Upper lobe of left lung (tissue), 6 donors: ENCODE data around the gene ELOF1. TPM values are rescaled to one million over a fixed set of nuclear protein-coding genes. Genes with fewer than 3 reads are reported as not detected.

Experiments
- ATAC-seq, 2 donors: fragments of 200-7000 bp; cut with Tn5 transposase; one replicate each; pipeline ENCODE4 v1.9.1; 2022; ENCODE audit warnings: mild to moderate bottlenecking in 2 of 2, moderate library complexity in 2 of 2; ENCODE audit not compliant: low FRiP score in 2 of 2
- DNase-seq, 2 donors: peaks; one replicate each; pipeline ENCODE4 v3.0.0-alpha.2; 2019 to 2020
- H3K27ac ChIP-seq, 4 donors: fragments of 200-600 bp; sonication (generic); one replicate each; pipeline ENCODE4 v1.5.1; 2016 to 2019
- H3K27me3 ChIP-seq, 4 donors: fragments of 200-600 bp; sonication (generic); one replicate each; pipeline ENCODE4 v1.5.1; 2017 to 2019
- H3K36me3 ChIP-seq, 4 donors: fragments of 200-600 bp; sonication (generic); one replicate each; pipeline ENCODE4 v1.5.1; 2016 to 2019
- H3K4me1 ChIP-seq, 4 donors: fragments of 200-600 bp; sonication (generic); one replicate each; pipeline ENCODE4 v1.5.1; 2018 to 2019
- H3K4me3 ChIP-seq, 4 donors: fragments of 200-600 bp; sonication (generic); one replicate each; pipeline ENCODE4 v1.5.1; 2017 to 2019; ENCODE audit warnings: mild to moderate bottlenecking in 2 of 4, moderate library complexity in 1 of 4
- H3K9me3 ChIP-seq, 4 donors: fragments of 200-600 bp; sonication (generic); one replicate each; pipeline ENCODE4 v1.5.1; 2018 to 2019
- EP300 ChIP-seq, 4 donors: sonication (generic); formaldehyde crosslinking; IDR thresholded peaks; one replicate each; pipeline ENCODE4 v1.5.1; 2017; ENCODE audit warnings: antibody characterized with exemption in 4 of 4, control low read depth in 2 of 4
- POLR2A ChIP-seq, 4 donors: fragments of 450-650 bp; IDR thresholded peaks; one replicate each; pipeline ENCODE4 v1.5.1; 2016 to 2017; ENCODE audit warnings: antibody characterized with exemption in 4 of 4, mild to moderate bottlenecking in 2 of 4
- POLR2AphosphoS5 ChIP-seq, 2 donors: sonication (generic); formaldehyde crosslinking; IDR thresholded peaks; one replicate each; pipeline ENCODE4 v1.5.1; 2017; ENCODE audit warnings: antibody characterized with exemption in 2 of 2
- WGBS, 2 donors: methylation state at CpG; one replicate each; pipeline ENCODE4 v1.1.5; 2017 to 2018; 5-methylcytosine and 5-hydroxymethylcytosine counted together
- total RNA-seq, 6 donors: library from RNA; depleted of rRNA in 4 of 6; stranded (reverse); fragments of >200 nt in 4 of 6; gene quantifications; one replicate each; pipeline versions ENCODE4 v1.1.0 to v1.2.1, GENCODE V29; 2016 to 2021
- TF ChIP-seq, protein P1 (sequence below), 6 experiments: fragments of 450-650 bp in 4 of 6; fragments of 200-600 bp in 2 of 6; sonication (generic) in 2 of 6; IDR thresholded peaks; one replicate each; pipeline ENCODE4 v1.5.1; 2016 to 2019; ENCODE audit warnings: antibody characterized with exemption in 6 of 6
- donor health status: DM: no; HTN: no; CAD: no; lungs with moderate emphysema.
- donor health status: DM: no; HTN: yes; CAD: no; lungs with severe emphysema.

The ELOF1 gene
- total RNA-seq, 6 donors from 2014 or later, result 21.0 to 58.3 (median 42.9) TPM

DNA sequence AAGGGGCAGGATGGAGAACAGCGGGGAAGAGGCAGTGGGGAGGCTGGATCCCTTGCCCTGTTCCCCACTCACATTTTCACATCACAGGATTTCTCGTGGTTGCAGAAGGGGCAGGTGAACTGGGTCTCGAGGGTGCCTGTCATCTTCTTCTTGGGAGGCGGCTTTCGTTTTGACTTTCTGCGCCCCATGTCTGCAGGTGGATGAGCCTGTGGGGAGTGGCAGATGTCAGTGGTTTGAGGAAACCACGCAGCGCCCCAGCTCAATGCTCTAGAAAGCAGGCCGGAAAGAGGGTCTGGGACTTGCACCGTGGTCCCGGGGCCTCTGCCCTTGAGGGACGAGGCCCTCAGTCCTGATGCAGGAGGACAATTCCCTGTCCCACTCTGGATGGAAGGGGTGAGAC, 4.9 kb downstream of the ELOF1 start:
- H3K4me3 ChIP-seq, result no peak overlapping the region
- ATAC-seq (no peak), DNase-seq (no peak)
- H3K9me3 ChIP-seq, result no peaks in the 10 kb centered on the region
- H3K27me3 ChIP-seq, result no peaks in the 10 kb centered on the region
- peaks cover 11 to 15% (median 13%) of the 10 kb centered on the region in 4 donors for H3K4me1 ChIP-seq
- TF ChIP-seq POLR2A (IDR thresholded peaks at IDR 0.05), result no peak
- TF ChIP-seq POLR2AphosphoS5 (IDR thresholded peaks at IDR 0.05), result no peak
- no peak for TF ChIP-seq EP300 (IDR thresholded peaks at IDR 0.05)
- TF ChIP-seq, protein P1, sequence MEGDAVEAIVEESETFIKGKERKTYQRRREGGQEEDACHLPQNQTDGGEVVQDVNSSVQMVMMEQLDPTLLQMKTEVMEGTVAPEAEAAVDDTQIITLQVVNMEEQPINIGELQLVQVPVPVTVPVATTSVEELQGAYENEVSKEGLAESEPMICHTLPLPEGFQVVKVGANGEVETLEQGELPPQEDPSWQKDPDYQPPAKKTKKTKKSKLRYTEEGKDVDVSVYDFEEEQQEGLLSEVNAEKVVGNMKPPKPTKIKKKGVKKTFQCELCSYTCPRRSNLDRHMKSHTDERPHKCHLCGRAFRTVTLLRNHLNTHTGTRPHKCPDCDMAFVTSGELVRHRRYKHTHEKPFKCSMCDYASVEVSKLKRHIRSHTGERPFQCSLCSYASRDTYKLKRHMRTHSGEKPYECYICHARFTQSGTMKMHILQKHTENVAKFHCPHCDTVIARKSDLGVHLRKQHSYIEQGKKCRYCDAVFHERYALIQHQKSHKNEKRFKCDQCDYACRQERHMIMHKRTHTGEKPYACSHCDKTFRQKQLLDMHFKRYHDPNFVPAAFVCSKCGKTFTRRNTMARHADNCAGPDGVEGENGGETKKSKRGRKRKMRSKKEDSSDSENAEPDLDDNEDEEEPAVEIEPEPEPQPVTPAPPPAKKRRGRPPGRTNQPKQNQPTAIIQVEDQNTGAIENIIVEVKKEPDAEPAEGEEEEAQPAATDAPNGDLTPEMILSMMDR (IDR thresholded peaks at IDR 0.05), result no peak
- no peak overlapping the region for H3K27ac ChIP-seq
- 73 to 89% methylated on average over 6 to 12 of the region's 12 CpGs for WGBS, 2 donors
- peaks cover 7 to 42% (median 30%) of the 10 kb centered on the region in 4 donors for H3K36me3 ChIP-seq

DNA sequence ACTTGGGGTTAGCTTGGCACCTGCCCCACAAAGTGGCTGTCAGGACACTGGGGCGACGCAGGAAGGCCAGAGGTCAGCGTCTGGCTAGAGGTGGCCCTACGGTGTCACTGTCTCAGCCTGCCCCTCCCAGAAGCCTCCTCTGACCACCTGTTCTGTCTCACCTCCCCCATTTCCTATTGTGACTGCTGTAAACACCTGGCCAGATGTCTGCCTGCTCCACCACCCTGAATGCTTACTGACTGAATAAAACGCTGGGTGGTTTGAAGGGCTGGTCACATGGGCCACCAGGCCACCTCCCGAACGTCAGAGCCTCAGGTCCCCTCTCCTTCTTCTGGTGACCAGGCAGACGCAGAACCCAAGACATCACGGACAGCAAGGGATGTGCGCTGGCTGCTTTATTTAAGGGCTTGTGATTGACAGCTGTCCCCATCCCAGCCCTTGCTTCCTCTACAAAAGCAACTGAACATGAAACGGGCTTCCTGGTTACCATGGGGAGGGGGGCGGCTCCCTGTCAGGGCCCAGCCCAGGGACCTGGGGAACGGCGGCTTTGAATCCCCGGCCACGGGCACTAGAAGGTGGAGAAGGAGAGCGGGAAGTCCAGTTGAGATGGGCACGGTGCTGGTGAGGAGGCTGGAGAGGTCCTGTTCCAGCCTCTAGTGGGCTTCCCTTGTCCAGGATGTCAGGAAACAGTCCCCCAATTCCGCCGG, 6.2 kb downstream of the ELOF1 start:
- Histone ChIP-seq H3K27me3 (no peaks in the 10 kb centered on the region), H3K4me1 (peaks cover 2 to 9% (median 6%) of the 10 kb centered on the region in 4 donors), H3K9me3 (no peaks in the 10 kb centered on the region), H3K36me3 (peaks cover 7 to 42% (median 30%) of the 10 kb centered on the region in 4 donors), H3K4me3 (no peak overlapping the region), H3K27ac (no peak overlapping the region)
- WGBS, 2 donors, result 79 to 86% methylated on average over 13 to 18 of the region's 20 CpGs
- no peak for DNase-seq
- ATAC-seq, result no peak
- TF ChIP-seq, protein P1 (IDR thresholded peaks at IDR 0.05), result no peak
- TF ChIP-seq POLR2AphosphoS5 (IDR thresholded peaks at IDR 0.05) (no peak), POLR2A (IDR thresholded peaks at IDR 0.05) (no peak), EP300 (IDR thresholded peaks at IDR 0.05) (no peak)

- WGBS, 2 donors, result 78 to 93% methylated on average over 4 to 25 of the region's 26 CpGs
- peak in 1 of 2 donors; percentile 77 for DNase-seq
- no peak overlapping the region for H3K4me3 ChIP-seq
- H3K27me3 ChIP-seq, result no peaks in the 10 kb centered on the region
- H3K36me3 ChIP-seq, result peaks cover 7 to 42% (median 30%) of the 10 kb centered on the region in 4 donors
- no peak overlapping the region for H3K27ac ChIP-seq
- ATAC-seq, result peak; percentile 2 to 67
- TF ChIP-seq POLR2AphosphoS5 (IDR thresholded peaks at IDR 0.05), result no peak
- TF ChIP-seq, protein P1 (IDR thresholded peaks at IDR 0.05), result peak in 1 of 6 experiments; percentile 5
- TF ChIP-seq EP300 (IDR thresholded peaks at IDR 0.05), result no peak
- TF ChIP-seq POLR2A (IDR thresholded peaks at IDR 0.05), result no peak
- no peaks in the 10 kb centered on the region for H3K9me3 ChIP-seq
- peaks cover 0 to under 1% (median 0%) of the 10 kb centered on the region in 4 donors for H3K4me1 ChIP-seq
Measured at GRCh38 chr19:11551603-11552235, 7.3 kb downstream of the ELOF1 start.

GRCh38 chr19:11550265-11550664, 8.8 kb downstream of the ELOF1 start:
- ATAC-seq (no peak), DNase-seq (no peak)
- H3K27me3 ChIP-seq, result no peaks in the 10 kb centered on the region
- no peak overlapping the region for H3K4me3 ChIP-seq
- H3K27ac ChIP-seq, result no peak overlapping the region
- H3K36me3 ChIP-seq, result peaks cover 7 to 38% (median 26%) of the 10 kb centered on the region in 4 donors
- WGBS, 2 donors, result 92 to 95% methylated on average over 8 of the region's 8 CpGs
- no peaks in the 10 kb centered on the region for H3K9me3 ChIP-seq
- H3K4me1 ChIP-seq, result no peaks in the 10 kb centered on the region
- TF ChIP-seq EP300 (IDR thresholded peaks at IDR 0.05) (no peak), POLR2AphosphoS5 (IDR thresholded peaks at IDR 0.05) (no peak), POLR2A (IDR thresholded peaks at IDR 0.05) (no peak)
- TF ChIP-seq, protein P1 (IDR thresholded peaks at IDR 0.05), result no peak
